Myometrial cell (primary cell): ENCODE results near the gene TRIM68. TPM values are rescaled to one million over a fixed set of nuclear protein-coding genes. Genes with fewer than 3 reads are reported as not detected.

Source experiments
- total RNA-seq: library from RNA; depleted of rRNA; stranded (reverse); fragments of >200 nt; gene quantifications from 2 replicates; pipeline ENCODE4 v1.2.3, GENCODE V29; 2015

Gene TRIM68, protein sequence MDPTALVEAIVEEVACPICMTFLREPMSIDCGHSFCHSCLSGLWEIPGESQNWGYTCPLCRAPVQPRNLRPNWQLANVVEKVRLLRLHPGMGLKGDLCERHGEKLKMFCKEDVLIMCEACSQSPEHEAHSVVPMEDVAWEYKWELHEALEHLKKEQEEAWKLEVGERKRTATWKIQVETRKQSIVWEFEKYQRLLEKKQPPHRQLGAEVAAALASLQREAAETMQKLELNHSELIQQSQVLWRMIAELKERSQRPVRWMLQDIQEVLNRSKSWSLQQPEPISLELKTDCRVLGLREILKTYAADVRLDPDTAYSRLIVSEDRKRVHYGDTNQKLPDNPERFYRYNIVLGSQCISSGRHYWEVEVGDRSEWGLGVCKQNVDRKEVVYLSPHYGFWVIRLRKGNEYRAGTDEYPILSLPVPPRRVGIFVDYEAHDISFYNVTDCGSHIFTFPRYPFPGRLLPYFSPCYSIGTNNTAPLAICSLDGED
- 10.1 and 13.3 TPM in 2 replicates for total RNA-seq

GRCh38 chr11:4607781-4608666 is at the start of gene TRIM68:
Gene TRIM68 (minus strand): TSS chr11:4608231. CDS start chr11:4605504, 2,727 bp downstream.

GRCh38 chr11:4643682-4644081 is 35.7 kb upstream of the TRIM68 start, which contains the start of gene OR51E1:
Gene OR51E1 (plus strand): TSS chr11:4643982. CDS start chr11:4652527, 8,545 bp downstream.

GRCh38 chr11:4636962-4637661 is 29.1 kb upstream of the TRIM68 start, which contains the start of gene OR51D1:
Gene OR51D1 (plus strand): TSS chr11:4637477. CDS start chr11:4639791, 2,314 bp downstream.

DNA sequence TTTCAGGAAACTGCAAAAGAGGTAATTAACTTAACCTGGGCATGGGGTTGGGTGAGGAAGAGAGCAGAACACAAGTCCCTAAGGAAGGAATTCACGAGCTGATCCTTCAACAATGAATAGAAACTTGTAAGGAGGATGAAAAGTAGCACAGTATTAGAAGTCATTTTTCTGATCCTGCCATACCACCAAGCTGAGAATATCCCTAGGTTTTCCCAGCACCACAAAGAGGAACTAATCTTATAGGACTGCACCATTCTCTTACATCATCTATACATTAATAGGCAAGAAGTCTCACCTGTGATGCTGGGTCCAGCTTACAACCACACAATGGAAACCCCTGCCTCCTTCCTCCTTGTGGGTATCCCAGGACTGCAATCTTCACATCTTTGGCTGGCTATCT is 14.3 kb downstream of the TRIM68 start, which contains the start of gene OR52I1:
OR52I1 (plus strand) TSS at position 301 of the 400 bp plus-strand sequence; CDS start at position 301, 0 bp downstream.

GRCh38 chr11:4581443-4581842 is 26.6 kb downstream of the TRIM68 start, which contains the start of gene OR52I2:
Gene OR52I2 (plus strand): TSS chr11:4581743.

Other genes starting within 250 kb of the TRIM68 start
- gene OR52B4, start 239.8 kb downstream of the TRIM68 start, total RNA-seq = not detected in 2 replicates
- 11.5 and 18.4 TPM in 2 replicates for gene TRIM21, start 214.5 kb downstream of the TRIM68 start, total RNA-seq
- gene OR52K2, start 158.9 kb downstream of the TRIM68 start, total RNA-seq = not detected in 2 replicates
- gene OR52K1, start 125.6 kb downstream of the TRIM68 start, total RNA-seq = not detected in 2 replicates
- not detected in 2 replicates for gene OR52M1, start 63.0 kb downstream of the TRIM68 start, total RNA-seq
- gene OR52I2, start 26.5 kb downstream of the TRIM68 start, total RNA-seq = not detected in 2 replicates
- gene OR52I1, start 14.2 kb downstream of the TRIM68 start, total RNA-seq = not detected in 2 replicates
- not detected in 2 replicates for gene OR51D1, start 29.2 kb upstream of the TRIM68 start, total RNA-seq
- gene OR51E1, start 35.8 kb upstream of the TRIM68 start, total RNA-seq = not detected in 2 replicates
- gene OR51E2, start 89.6 kb upstream of the TRIM68 start, total RNA-seq = under 0.01 TPM in 1 of 2 replicates, not detected in the other
- not detected in 2 replicates for gene MMP26, start 96.6 kb upstream of the TRIM68 start, total RNA-seq
- gene OR51F1, start 161.7 kb upstream of the TRIM68 start, total RNA-seq = not detected in 2 replicates
- not detected in 2 replicates for gene OR52R1, start 196.1 kb upstream of the TRIM68 start, total RNA-seq
- not detected in 2 replicates for gene OR51F2, start 213.1 kb upstream of the TRIM68 start, total RNA-seq
- not detected in 2 replicates for gene OR51S1, start 241.0 kb upstream of the TRIM68 start, total RNA-seq